ENCODE data around the gene TBC1D14.

- no peak for TF ChIP-seq POLR2A (IDR thresholded peaks at IDR 0.05; ENCODE audit: low read depth, low read length)
- TF ChIP-seq POLR2AphosphoS5 (IDR thresholded peaks at IDR 0.05; ENCODE audit: low read depth, low read length): no peak
- no peak for TF ChIP-seq PAX5 (IDR thresholded peaks at IDR 0.05; ENCODE audit: insufficient read depth, low read length, severe bottlenecking)
- TF ChIP-seq POU2F2 (IDR thresholded peaks at IDR 0.05; ENCODE audit: low read depth, low read length): no peak
- no peak for TF ChIP-seq TAF1 (IDR thresholded peaks at IDR 0.05; ENCODE audit: low read depth, low read length)
- TF ChIP-seq SPI1 (IDR thresholded peaks at IDR 0.05; ENCODE audit: low read depth, low read length): no peak
These were observed 34.6 kb upstream of the TBC1D14 start for GRCh38 chr4:6874981-6875380.

Measured in GM12891 (cell line).